ENCODE results near the gene OR2A7.
"Not testable (repeated sequence)": the region's sequence is repeated elsewhere in the genome, so short reads cannot be mapped to it uniquely, and the experiment has no call there.

DNA sequence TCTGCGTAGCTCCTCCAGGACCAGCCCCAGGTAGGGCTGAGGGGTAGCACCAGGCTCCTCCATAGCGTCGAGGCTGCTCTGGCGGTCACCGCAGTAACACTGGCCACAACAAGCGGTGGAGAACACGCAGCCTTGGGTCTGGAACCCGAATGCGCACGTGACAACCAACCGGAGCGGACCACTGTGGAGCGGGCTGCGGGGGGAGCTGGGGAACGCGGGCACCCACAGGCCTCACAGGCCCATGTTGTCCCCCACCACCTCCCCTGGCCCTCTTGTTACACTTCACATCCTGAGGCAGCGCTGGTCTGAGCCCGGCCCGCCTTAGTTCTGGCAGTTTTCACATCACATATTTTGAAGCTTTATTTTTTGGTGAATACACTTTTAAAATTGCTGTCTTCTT is 4.6 kb upstream of the OR2A7 start, which contains the start of gene CTAGE8:
- TF ChIP-seq SUZ12 (IDR thresholded peaks at IDR 0.05; ENCODE audit: extremely low read depth, insufficient read depth, insufficient read length); YY1 (IDR thresholded peaks at IDR 0.05; ENCODE audit: insufficient read depth, insufficient read length): not testable (repeated sequence)

Data from NT2/D1 (cell line).